ENCODE results near the gene PRSS38. TPM values are rescaled to one million over a fixed set of nuclear protein-coding genes. Genes with fewer than 3 reads are reported as not detected.
A peak's percentile ranks its signal among the peaks of the same experiment; 100 is the strongest.

PRSS38 gene
- total RNA-seq, 6 donors from 2014 or later: not detected

GRCh38 chr1:227774821-227775661 is 40.4 kb upstream of the PRSS38 start:
- H3K36me3 ChIP-seq: peaks cover 0 to 40% (median 7%) of the 10 kb centered on the region in 4 donors

DNA sequence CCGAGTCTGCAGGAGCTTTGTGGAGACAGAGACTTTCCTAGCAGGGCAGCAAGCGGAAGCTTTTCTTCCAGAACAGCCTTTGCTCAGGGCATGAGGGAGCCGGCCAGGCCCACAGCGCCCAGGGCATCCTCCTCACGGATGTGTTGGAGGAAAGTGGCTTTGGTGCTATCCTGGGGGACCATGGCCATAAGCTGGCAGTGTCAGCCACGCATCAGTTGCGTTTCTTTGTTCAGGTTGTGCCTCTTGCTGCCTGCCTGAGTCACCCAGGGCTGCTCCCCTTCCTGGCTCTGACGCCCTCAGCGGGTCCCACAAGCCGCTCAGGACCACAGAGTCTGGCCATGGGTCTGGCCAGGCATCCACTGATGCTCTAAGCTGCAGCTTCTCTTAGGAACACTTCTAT is 39.6 kb upstream of the PRSS38 start:
- DNase-seq: peak in 1 of 2 donors; percentile 71
- Histone ChIP-seq H3K4me3 (no peak overlapping the region), H3K4me1 (no peaks in the 10 kb centered on the region), H3K36me3 (peaks cover 0 to 40% (median 10%) of the 10 kb centered on the region in 4 donors), H3K27ac (no peak overlapping the region), H3K27me3 (no peaks in the 10 kb centered on the region), H3K9me3 (no peaks in the 10 kb centered on the region)
- no peak for ATAC-seq (ENCODE audit: low FRiP score in 2 of 2)
- TF ChIP-seq POLR2A (IDR thresholded peaks at IDR 0.05) (no peak), POLR2AphosphoS5 (IDR thresholded peaks at IDR 0.05) (no peak), EP300 (IDR thresholded peaks at IDR 0.05) (no peak), CTCF (IDR thresholded peaks at IDR 0.05) (no peak)
- 96 to 97% methylated on average over 7 to 10 of the region's 10 CpGs for WGBS, 2 donors

More at GRCh38 chr1:227774821-227775661, 40.4 kb upstream of the PRSS38 start:
- Histone ChIP-seq H3K27me3 (no peaks in the 10 kb centered on the region), H3K4me3 (no peak overlapping the region), H3K27ac (no peak overlapping the region), H3K9me3 (no peaks in the 10 kb centered on the region), H3K4me1 (no peaks in the 10 kb centered on the region)
- TF ChIP-seq CTCF (IDR thresholded peaks at IDR 0.05) (no peak), POLR2A (IDR thresholded peaks at IDR 0.05) (no peak), EP300 (IDR thresholded peaks at IDR 0.05) (no peak), POLR2AphosphoS5 (IDR thresholded peaks at IDR 0.05) (no peak)
- ATAC-seq (ENCODE audit: low FRiP score in 2 of 2) (no peak), DNase-seq (peak in 1 of 2 donors; percentile 78)
- WGBS, 2 donors: 94% methylated on average over 14 to 42 of the region's 42 CpGs

- Histone ChIP-seq H3K4me3 (no peak overlapping the region), H3K27me3 (no peaks in the 10 kb centered on the region), H3K9me3 (no peaks in the 10 kb centered on the region), H3K36me3 (peaks cover 0 to 45% (median 12%) of the 10 kb centered on the region in 4 donors), H3K4me1 (no peaks in the 10 kb centered on the region), H3K27ac (no peak overlapping the region)
- DNase-seq (no peak), ATAC-seq (ENCODE audit: low FRiP score in 2 of 2) (no peak)
- 79 to 82% methylated on average over 5 to 7 of the region's 7 CpGs for WGBS, 2 donors
- TF ChIP-seq CTCF (IDR thresholded peaks at IDR 0.05) (no peak), POLR2AphosphoS5 (IDR thresholded peaks at IDR 0.05) (no peak), POLR2A (IDR thresholded peaks at IDR 0.05) (no peak), EP300 (IDR thresholded peaks at IDR 0.05) (no peak)
Measured at GRCh38 chr1:227776331-227776771, 39.1 kb upstream of the PRSS38 start.

DNA sequence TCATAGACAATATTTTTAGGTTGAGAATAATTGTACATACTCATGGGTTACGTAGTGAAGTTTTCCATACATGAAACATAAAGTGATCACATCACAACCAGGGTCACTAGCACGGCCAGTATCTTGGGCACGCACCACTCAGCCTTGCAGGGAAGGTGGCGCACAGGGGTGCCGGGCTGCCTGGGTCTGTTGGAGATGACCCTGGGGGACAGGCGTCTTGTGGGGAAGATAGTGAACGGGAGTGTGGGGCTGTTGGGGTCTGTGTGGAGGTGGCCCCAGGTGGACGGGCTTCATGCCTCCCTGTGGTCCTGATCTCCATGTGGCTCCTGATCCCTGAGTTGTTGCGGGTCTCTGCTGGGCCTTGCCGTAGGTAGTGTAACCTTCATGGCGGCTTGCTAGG is 38.3 kb upstream of the PRSS38 start:
- no peaks in the 10 kb centered on the region for H3K9me3 ChIP-seq
- no peak overlapping the region for H3K27ac ChIP-seq
- peaks cover 0 to 47% (median 14%) of the 10 kb centered on the region in 4 donors for H3K36me3 ChIP-seq
- no peak for TF ChIP-seq POLR2A (IDR thresholded peaks at IDR 0.05)
- no peak for TF ChIP-seq CTCF (IDR thresholded peaks at IDR 0.05)
- TF ChIP-seq EP300 (IDR thresholded peaks at IDR 0.05): no peak
- no peak for TF ChIP-seq POLR2AphosphoS5 (IDR thresholded peaks at IDR 0.05)
- H3K27me3 ChIP-seq: no peaks in the 10 kb centered on the region
- no peak for ATAC-seq (ENCODE audit: low FRiP score in 2 of 2)
- 93 to 97% methylated on average over 11 of the region's 11 CpGs for WGBS, 2 donors
- H3K4me1 ChIP-seq: no peaks in the 10 kb centered on the region
- no peak for DNase-seq
- no peak overlapping the region for H3K4me3 ChIP-seq
